Lower leg skin (tissue), 3 donors: ENCODE results near the gene PRRG1.

Experiments
- CTCF ChIP-seq, 3 donors: fragments of 450-650 bp; IDR thresholded peaks; one replicate each; pipeline ENCODE4 v1.5.1; 2016; ENCODE audit warnings: antibody characterized with exemption in 3 of 3, mild to moderate bottlenecking in 3 of 3, moderate library complexity in 2 of 3
- POLR2A ChIP-seq, 2 donors: fragments of 450-650 bp; IDR thresholded peaks; one replicate each; pipeline ENCODE4 v1.6.1; 2016 to 2017; ENCODE audit warnings: antibody characterized with exemption in 2 of 2, mild to moderate bottlenecking in 1 of 2, moderate library complexity in 1 of 2

GRCh38 chrX:37367946-37368345, 18.8 kb downstream of the PRRG1 start:
- no peak for TF ChIP-seq CTCF (IDR thresholded peaks at IDR 0.05)
- TF ChIP-seq POLR2A (IDR thresholded peaks at IDR 0.05): no peak
